Panc1 (cell line): ENCODE measurements around the gene CYS1. TPM values are rescaled to one million over a fixed set of nuclear protein-coding genes. Genes with fewer than 3 reads are reported as not detected.

ENCODE experiments used
- ATAC-seq: fragments of 200-7000 bp; cut with Tn5 transposase; 2 replicates; pipeline ENCODE4 v1.9.1; 2020; ENCODE audit warnings: mild to moderate bottlenecking, moderate library complexity
- BruUV-seq: library from RNA; stranded (reverse); fragments of 400-500 nt; replicated peaks from 2 replicates; lab custom pipeline; 2021; lab: Mats Ljungman, UMichigan
- CTCF ChIA-PET: fragments of 300-600 bp; sonication (Branson Sonifier 250); formaldehyde crosslinking; loops from one replicate; lab custom pipeline; 2022; ENCODE audit warnings: antibody characterized with exemption; lab: Charles Lee
- POLR2A ChIA-PET: fragments of 300-600 bp; sonication (Branson Sonifier 250); formaldehyde crosslinking; loops from one replicate; lab custom pipeline; 2022; ENCODE audit warnings: antibody characterized with exemption; lab: Charles Lee
- DNase-seq: peaks from one replicate; pipeline ENCODE4 v3.0.0-alpha.2; 2010; ENCODE audit warnings: low read depth, low spot score
- H3K27ac ChIP-seq: 2 replicates; pipeline ENCODE4 v1.5.1; 2011; ENCODE audit warnings: mild to moderate bottlenecking, low read length, inconsistent platforms
- H3K27me3 ChIP-seq: fragments of 200-500 bp; sonication (Bioruptor generic); 2 replicates; pipeline ENCODE4 v1.6.0; 2014; ENCODE audit warnings: low read length, inconsistent platforms; ENCODE audit not compliant: control insufficient read depth, insufficient read depth
- H3K36me3 ChIP-seq: fragments of 200-500 bp; sonication (Bioruptor generic); 2 replicates; pipeline ENCODE4 v1.5.1; 2014; ENCODE audit warnings: inconsistent platforms, mild to moderate bottlenecking, low read length, moderate library complexity; ENCODE audit not compliant: control insufficient read depth, insufficient read depth
- H3K4me1 ChIP-seq: 2 replicates; pipeline ENCODE4 v1.5.1; 2011; ENCODE audit warnings: inconsistent platforms, mild to moderate bottlenecking, low read length, moderate library complexity; ENCODE audit not compliant: control insufficient read depth, insufficient read depth
- H3K4me3 ChIP-seq, 2 experiments: 2 replicates each; pipeline ENCODE4 v1.5.1; 2011 to 2012; ENCODE audit warnings: low read depth in 2 of 2, low read length in 2 of 2, mild to moderate bottlenecking in 2 of 2, inconsistent platforms in 1 of 2, moderate library complexity in 1 of 2
- H3K9me3 ChIP-seq: fragments of 200-500 bp; sonication (Bioruptor generic); 2 replicates; pipeline ENCODE4 v1.5.1; 2014; ENCODE audit warnings: low read depth, mild to moderate bottlenecking, inconsistent platforms, low read length, moderate library complexity; ENCODE audit not compliant: control insufficient read depth, insufficient read depth
- CTCF ChIP-seq: fragments of 450-650 bp; IDR thresholded peaks from 2 replicates; pipeline ENCODE4 v1.5.1; 2017; ENCODE audit warnings: mild to moderate bottlenecking
- POLR2AphosphoS5 ChIP-seq: IDR thresholded peaks from 2 replicates; pipeline ENCODE4 v1.6.1; 2012; ENCODE audit warnings: mild to moderate bottlenecking, low read depth, low read length, moderate library complexity
- REST ChIP-seq, 2 experiments: IDR thresholded peaks; 2 replicates each; pipeline ENCODE4 v1.6.1; 2011 to 2012; ENCODE audit warnings: low read depth in 2 of 2, control low read depth in 1 of 2, low read length in 1 of 2, mild to moderate bottlenecking in 1 of 2, moderate library complexity in 1 of 2; ENCODE audit not compliant: insufficient read depth in 1 of 2
- SIN3A ChIP-seq: IDR thresholded peaks from 2 replicates; pipeline ENCODE4 v1.6.1; 2012; ENCODE audit warnings: low read depth, mild to moderate bottlenecking, low read length, moderate library complexity, borderline replicate concordance; ENCODE audit not compliant: insufficient read depth
- TCF7L2 ChIP-seq: IDR thresholded peaks from 2 replicates; pipeline ENCODE4 v1.6.1; 2011; ENCODE audit warnings: mild to moderate bottlenecking, low read depth, low read length, inconsistent platforms
- in situ Hi-C: cut with HindIII; loops from 2 replicates; pipeline ENCODE4 v1.10.0; 2016; ENCODE audit warnings: low sequenced_read_pairs, low pct_unique_long_range_greater_than_20kb
- intact Hi-C: fragments of 100-400 bp; cut with micrococcal nuclease; formaldehyde crosslinking; loops from one replicate; pipeline ENCODE4 v1.10.0; 2022; ENCODE audit not compliant: unreplicated experiment
- total RNA-seq: library from RNA; stranded (reverse); gene quantifications from one replicate; pipeline ENCODE4 v1.2.1, GENCODE V29; 2021; ENCODE audit not compliant: unreplicated experiment

Gene CYS1
- total RNA-seq, 1 experiment from 2014 or later: 20.4 TPM

GRCh38 chr2:10086950-10087349, 6.7 kb upstream of the CYS1 start:
- H3K4me1 ChIP-seq: 0 out of 2 replicates have a peak, but pooled peaks cover 5% of the 10 kb centered on the region
- H3K27ac ChIP-seq: no peak overlapping the region
- DNase-seq: no peak
- no TSS peak for BruUV-seq
- intact Hi-C loops: no loop called here
- TF ChIP-seq POLR2AphosphoS5: no peak
- TF ChIP-seq REST (IDR thresholded peaks at IDR 0.05; ENCODE audit: insufficient read depth in 1 of 2, low read depth in 2 of 2, low read length in 1 of 2): no peak
- no peak for TF ChIP-seq TCF7L2
- no peak for TF ChIP-seq SIN3A
- TF ChIP-seq CTCF: no peak
- H3K9me3 ChIP-seq: no peaks in the 10 kb centered on the region
- CTCF ChIA-PET: interaction anchor here (1.0 kb wide), 1 partner anchor 10 kb away, joined by 3 read pairs; no protein-coding TSS in a partner anchor
- POLR2A ChIA-PET: no interaction called here
- H3K4me3 ChIP-seq: no peak overlapping the region
- ATAC-seq: no peak
- H3K36me3 ChIP-seq: no peaks in the 10 kb centered on the region
- no peaks in the 10 kb centered on the region for H3K27me3 ChIP-seq
- in situ Hi-C loops: no loop called here

- Histone ChIP-seq H3K4me3 (no peak overlapping the region), H3K27me3 (no peaks in the 10 kb centered on the region), H3K36me3 (no peaks in the 10 kb centered on the region), H3K4me1 (peaks cover 11% of the 10 kb centered on the region), H3K27ac (no peak overlapping the region), H3K9me3 (no peaks in the 10 kb centered on the region)
- POLR2A ChIA-PET: no interaction called here
- TF ChIP-seq CTCF: no peak
- TF ChIP-seq SIN3A: no peak
- TF ChIP-seq TCF7L2: no peak
- TF ChIP-seq REST (IDR thresholded peaks at IDR 0.05; ENCODE audit: insufficient read depth in 1 of 2, low read depth in 2 of 2, low read length in 1 of 2): no peak
- no peak for TF ChIP-seq POLR2AphosphoS5
- in situ Hi-C loops (no loop called here), intact Hi-C loops (no loop called here)
- no TSS peak for BruUV-seq
- DNase-seq (no peak), ATAC-seq (no peak)
- CTCF ChIA-PET: interaction anchor here (1.2 kb wide), 1 partner anchor 13 kb away, joined by 5 read pairs; no protein-coding TSS in a partner anchor
Measured at GRCh38 chr2:10085668-10086059, 5.5 kb upstream of the CYS1 start.
